HepG2 (cell line): Measurements from ENCODE around the gene GFOD1. TPM values are rescaled to one million over a fixed set of nuclear protein-coding genes. Genes with fewer than 3 reads are reported as not detected.

Source experiments
- ARID5B ChIP-seq: IDR thresholded peaks from 2 replicates; pipeline ENCODE4 v1.4.0; 2020; ENCODE audit warnings: mild to moderate bottlenecking, missing genetic modification reagents
- ATF5 ChIP-seq: sonication (generic); formaldehyde crosslinking; IDR thresholded peaks from 2 replicates; pipeline ENCODE4 v1.4.0; 2020; ENCODE audit warnings: mild to moderate bottlenecking, low read depth, missing genetic modification reagents
- GABPB1 ChIP-seq: IDR thresholded peaks from 2 replicates; pipeline ENCODE4 v1.6.1; 2016; ENCODE audit warnings: mild to moderate bottlenecking, missing genetic modification reagents, moderate library complexity, missing compliant biosample characterization
- HMGXB4 ChIP-seq, 2 experiments: sonication (generic) in 1 of 2; formaldehyde crosslinking in 1 of 2; IDR thresholded peaks; 2 replicates each; pipeline versions ENCODE4 v1.4.0 to v1.6.1; 2018 to 2020; ENCODE audit warnings: missing genetic modification reagents in 2 of 2, borderline replicate concordance in 1 of 2, low read depth in 1 of 2, mild to moderate bottlenecking in 1 of 2, missing biosample characterization in 1 of 2
- HOMEZ ChIP-seq: IDR thresholded peaks from 2 replicates; pipeline ENCODE4 v1.6.1; 2016; ENCODE audit warnings: low read depth
- KDM2A ChIP-seq: sonication (generic); formaldehyde crosslinking; IDR thresholded peaks from 2 replicates; pipeline ENCODE4 v1.4.0; 2020; ENCODE audit warnings: low read depth, missing genetic modification reagents, borderline replicate concordance
- MYPOP ChIP-seq: sonication (generic); formaldehyde crosslinking; IDR thresholded peaks from 2 replicates; pipeline ENCODE4 v1.8.1; 2023; ENCODE audit warnings: mild to moderate bottlenecking, moderate library complexity, missing genetic modification reagents
- SAP130 ChIP-seq: IDR thresholded peaks from 2 replicates; pipeline ENCODE4 v1.6.1; 2016; ENCODE audit warnings: low read depth
- SMAD1 ChIP-seq: sonication (generic); formaldehyde crosslinking; IDR thresholded peaks from 2 replicates; pipeline ENCODE4 v1.4.0; 2020; ENCODE audit warnings: missing genetic modification reagents, low read depth, mild to moderate bottlenecking, borderline replicate concordance
- SMC3 ChIP-seq: IDR thresholded peaks from 2 replicates; pipeline ENCODE4 v1.6.1; 2011; ENCODE audit warnings: low read length, improper control_type of control experiment
- SOX6 ChIP-seq, 2 experiments: fragments of 450-650 bp in 1 of 2; sonication (generic) in 1 of 2; formaldehyde crosslinking in 1 of 2; IDR thresholded peaks; 2 replicates each; pipeline versions ENCODE4 v1.4.0 to v1.6.1; 2017 to 2020; ENCODE audit warnings: antibody characterized with exemption in 1 of 2, mild to moderate bottlenecking in 1 of 2, missing genetic modification reagents in 1 of 2
- TARDBP ChIP-seq: sonication (generic); formaldehyde crosslinking; IDR thresholded peaks from 2 replicates; pipeline ENCODE4 v1.8.0; 2022; ENCODE audit warnings: mild to moderate bottlenecking, missing genetic modification reagents
- YEATS2 ChIP-seq: sonication (generic); formaldehyde crosslinking; IDR thresholded peaks from 2 replicates; pipeline ENCODE4 v1.4.0; 2020; ENCODE audit warnings: missing genetic modification reagents, borderline replicate concordance
- ZMYM3 ChIP-seq: sonication (generic); formaldehyde crosslinking; IDR thresholded peaks from 2 replicates; pipeline ENCODE4 v1.5.1; 2020; ENCODE audit warnings: mild to moderate bottlenecking, missing genetic modification reagents
- ZNF331 ChIP-seq: sonication (generic); formaldehyde crosslinking; IDR thresholded peaks from 2 replicates; pipeline ENCODE4 v1.4.0; 2020; ENCODE audit warnings: missing genetic modification reagents
- ZNF782 ChIP-seq: sonication (generic); formaldehyde crosslinking; IDR thresholded peaks from 2 replicates; pipeline ENCODE4 v1.4.0; 2020; ENCODE audit warnings: missing genetic modification reagents, mild to moderate bottlenecking, borderline replicate concordance
- ZNF792 ChIP-seq: IDR thresholded peaks from 2 replicates; pipeline ENCODE4 v1.6.1; 2016
- polyA plus RNA-seq, 8 experiments: library from polyadenylated mRNA; depleted of rRNA in 3 of 8; stranded (reverse) in 7 of 8; unstranded in 1 of 8; fragments of >200 nt; fragmentation: Illumina TruSeq in 4 of 8; extraction: Trizol in 4 of 8; gene quantifications; 2 replicates each; pipeline versions ENCODE4 v1.2.1 to v1.2.3, GENCODE V29; 2011 to 2016; ENCODE audit warnings: low read depth in 4 of 8, missing spikeins in 1 of 8, mixed read lengths in 1 of 8; ENCODE audit not compliant: insufficient read depth in 1 of 8
- total RNA-seq, 5 experiments: library from RNA; depleted of rRNA; stranded (reverse); fragments of >200 nt; fragmentation: Illumina TruSeq; extraction: Trizol; gene quantifications; 2 replicates each; pipeline ENCODE4 v1.2.3, GENCODE V29; 2016; ENCODE audit warnings: low read depth in 1 of 5

The GFOD1 gene
- total and polyA plus RNA-seq, 2 of the 13 experiments (the other 11 are each of a cell fraction or from before 2014, with no cell fraction given): 1.9 to 6.4 TPM

- TF ChIP-seq ZNF782 (CRISPR knock-in tag) (no peak), SMC3 (peak; percentile 99), TARDBP (CRISPR knock-in tag) (0 out of 2 replicates have a peak, but pooled peaks have one; percentile 28), SOX6 (IDR thresholded peaks at IDR 0.05) (no peak), SOX6 (CRISPR knock-in tag; IDR thresholded peaks at IDR 0.05) (0 out of 2 replicates have a peak, but pooled peaks have one; percentile 17), YEATS2 (CRISPR knock-in tag) (0 out of 2 replicates have a peak, but pooled peaks have one; percentile 28), GABPB1 (0 out of 2 replicates have a peak, but pooled peaks have one; percentile 10), HMGXB4 (CRISPR knock-in tag; IDR thresholded peaks at IDR 0.05; ENCODE audit: borderline replicate concordance in 1 of 2, low read depth in 1 of 2) (peak; percentile 35 to 43; a peak in 1 of 4 replicates), HOMEZ (CRISPR knock-in tag) (0 out of 2 replicates have a peak, but pooled peaks have one; percentile 34), ZNF331 (CRISPR knock-in tag) (0 out of 2 replicates have a peak, but pooled peaks have one; percentile 14), ARID5B (CRISPR knock-in tag) (peak; percentile 37; the same call in 1 of the 2 replicates), MYPOP (CRISPR knock-in tag) (0 out of 2 replicates have a peak, but pooled peaks have one; percentile 43), ATF5 (CRISPR knock-in tag) (no peak), SAP130 (CRISPR knock-in tag) (peak; percentile 31; the same call in 1 of the 2 replicates), ZNF792 (0 out of 2 replicates have a peak, but pooled peaks have one; percentile 27), SMAD1 (CRISPR knock-in tag) (0 out of 2 replicates have a peak, but pooled peaks have one; percentile 27), ZMYM3 (CRISPR knock-in tag) (no peak), KDM2A (peak; percentile 40; the same call in 1 of the 2 replicates)
These were observed 150.8 kb downstream of the GFOD1 start (continued) for GRCh38 chr6:13336553-13336952.
